Fibroblast of villous mesenchyme (primary cell): Measurements from ENCODE around the gene THSD7B. TPM values are rescaled to one million over a fixed set of nuclear protein-coding genes. Genes with fewer than 3 reads are reported as not detected.

Source experiments
- DNase-seq: peaks from one replicate; pipeline ENCODE4 v3.0.0-alpha.2; 2010; ENCODE audit warnings: low read depth
- H3K4me3 ChIP-seq: 2 replicates; pipeline ENCODE4 v1.5.1; 2011; ENCODE audit warnings: low read depth, mild to moderate bottlenecking, low read length
- CTCF ChIP-seq: IDR thresholded peaks from 2 replicates; pipeline ENCODE4 v1.5.1; 2012; ENCODE audit warnings: low read depth, mild to moderate bottlenecking, low read length; ENCODE audit not compliant: insufficient read depth
- total RNA-seq: library from RNA; depleted of rRNA; stranded (reverse); fragments of >200 nt; gene quantifications from 2 replicates; pipeline ENCODE4 v1.2.3, GENCODE V29; 2012

Gene THSD7B
- total RNA-seq, 1 donor, result 1.3 TPM

GRCh38 chr2:137179542-137179941, 414.2 kb downstream of the THSD7B start:
- H3K4me3 ChIP-seq, result no peak overlapping the region
- no peak for TF ChIP-seq CTCF
- no peak for DNase-seq

- no peak for TF ChIP-seq CTCF
- DNase-seq, result no peak
- no peak overlapping the region for H3K4me3 ChIP-seq
Measured at GRCh38 chr2:137180012-137180411, 414.7 kb downstream of the THSD7B start.

- H3K4me3 ChIP-seq, result no peak overlapping the region
- DNase-seq, result no peak
- no peak for TF ChIP-seq CTCF
Measured at GRCh38 chr2:137181370-137181769, 416.0 kb downstream of the THSD7B start.

GRCh38 chr2:137182071-137182470, 416.7 kb downstream of the THSD7B start:
- DNase-seq, result no peak
- TF ChIP-seq CTCF, result no peak
- H3K4me3 ChIP-seq, result no peak overlapping the region

- TF ChIP-seq CTCF, result no peak
Measured at GRCh38 chr2:137183206-137183898, 418.0 kb downstream of the THSD7B start.

GRCh38 chr2:137185378-137186078, 420.2 kb downstream of the THSD7B start:
- no peak overlapping the region for H3K4me3 ChIP-seq
- peak; percentile 15 for DNase-seq
- no peak for TF ChIP-seq CTCF

More at GRCh38 chr2:137183206-137183898, 418.0 kb downstream of the THSD7B start:
- no peak for DNase-seq
- no peak overlapping the region for H3K4me3 ChIP-seq
